Measurements from ENCODE around the gene REG3G.
"Not testable (repeated sequence)": the region's sequence is repeated elsewhere in the genome, so short reads cannot be mapped to it uniquely, and the experiment has no call there.

The REG3G gene

DNA sequence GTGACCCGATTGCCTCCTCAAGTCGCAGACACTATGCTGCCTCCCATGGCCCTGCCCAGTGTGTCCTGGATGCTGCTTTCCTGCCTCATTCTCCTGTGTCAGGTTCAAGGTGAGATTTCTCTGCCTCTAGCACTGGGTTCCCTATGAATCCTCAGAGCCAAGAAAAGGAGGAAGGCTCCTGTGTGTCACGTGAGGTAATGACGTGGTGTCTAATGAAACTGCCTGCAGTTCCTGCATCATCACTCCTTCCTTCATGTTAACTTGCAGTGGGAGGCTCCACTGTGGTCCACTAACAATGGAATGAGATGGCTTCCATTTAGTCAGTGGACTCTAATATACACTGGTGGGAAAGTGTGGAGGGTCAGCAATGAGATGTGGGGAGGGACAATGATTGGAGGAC, 559 bp downstream of the REG3G start:
- DNase-seq = no peak

- DNase-seq = no peak
Observed at GRCh38 chr2:79039944-79040343, 14.4 kb downstream of the REG3G start.

DNA sequence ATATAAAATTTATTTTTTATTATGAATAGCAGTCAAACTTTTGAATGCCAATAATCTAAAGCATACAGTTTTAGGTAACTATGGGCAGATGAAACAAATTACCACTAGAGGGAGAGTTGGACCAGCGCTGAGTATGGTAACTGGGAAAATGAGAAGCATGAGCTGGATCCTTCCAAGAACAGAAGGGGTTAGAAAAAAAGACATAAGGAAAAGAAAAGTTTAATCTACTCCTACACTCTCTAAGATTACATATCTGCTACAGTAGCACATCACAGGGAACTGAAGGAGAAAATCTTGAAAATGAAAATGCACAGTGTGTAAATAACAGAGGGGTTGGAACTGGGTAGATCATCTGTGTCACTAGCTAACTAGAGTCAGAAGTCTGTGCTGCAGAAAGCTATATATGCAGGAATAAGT, 15.5 kb downstream of the REG3G start:
- peak; percentile 1 for DNase-seq

DNA sequence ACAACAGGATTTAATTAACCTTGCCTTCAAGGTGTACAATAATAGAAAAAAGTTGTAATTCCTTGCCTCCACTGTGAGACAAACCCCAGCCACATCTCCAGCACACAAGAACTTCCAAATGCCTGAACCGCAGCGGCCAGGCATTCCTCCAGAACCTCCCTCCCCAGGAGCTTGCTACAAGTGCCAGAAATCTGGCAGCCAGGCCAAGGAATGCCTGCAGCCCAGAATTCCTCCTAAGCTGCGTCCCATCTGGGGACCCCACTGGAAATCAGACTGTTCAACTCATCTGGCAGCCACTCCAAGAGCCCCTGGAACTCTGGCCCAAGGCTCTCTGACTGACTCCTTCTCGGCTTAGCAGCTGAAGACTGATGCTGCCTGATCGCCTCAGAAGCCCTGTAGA, 28.0 kb downstream of the REG3G start:
- DNase-seq = not testable (repeated sequence)

- not testable (repeated sequence) for DNase-seq
Observed at GRCh38 chr2:79054769-79055168, 29.3 kb downstream of the REG3G start.

DNA sequence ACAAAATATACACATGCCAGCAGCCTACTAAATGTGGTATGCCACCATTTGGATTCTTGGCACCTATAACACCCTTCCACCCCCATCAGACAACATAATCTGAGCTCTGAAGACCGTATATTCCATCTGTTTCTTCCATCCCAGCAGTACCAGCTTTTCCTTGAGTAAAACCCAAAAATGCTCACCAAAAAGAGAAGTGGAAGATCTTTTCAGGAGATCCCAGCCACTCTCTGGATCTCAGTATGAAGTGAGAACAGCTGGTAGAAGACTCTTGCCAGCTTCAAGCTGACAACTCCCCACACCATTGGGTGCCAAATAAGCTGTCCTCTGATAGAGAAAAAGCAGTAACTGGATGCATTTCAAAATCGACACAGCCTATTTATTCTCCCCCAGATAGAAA, 39.7 kb downstream of the REG3G start:
- DNase-seq = no peak

DNA sequence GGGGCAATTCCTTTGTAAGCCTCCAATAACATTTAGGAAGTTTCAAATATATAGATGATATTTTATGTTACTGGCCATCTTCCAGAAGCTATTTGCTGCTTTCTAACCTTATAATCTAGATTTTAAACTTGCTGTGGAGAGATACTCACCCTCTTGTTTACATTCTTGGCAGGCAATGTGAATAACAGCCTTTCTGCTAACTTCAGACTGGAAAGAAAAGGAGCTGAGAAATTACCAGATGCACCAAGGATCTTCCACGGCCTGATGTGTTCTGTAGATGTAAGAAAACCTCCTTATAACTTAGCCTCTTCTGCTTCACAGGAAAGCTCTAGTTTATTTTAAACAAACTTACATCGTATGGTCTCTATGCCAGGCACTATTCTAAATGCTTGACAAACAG, 45.6 kb downstream of the REG3G start:
- no peak for DNase-seq

Measured in NCI-H1105 (cell line).